Left renal cortex interstitium (tissue), 4 donors: ENCODE measurements around the gene PPP2R3A. TPM values are rescaled to one million over a fixed set of nuclear protein-coding genes. Genes with fewer than 3 reads are reported as not detected.
A peak's percentile ranks its signal among the peaks of the same experiment; 100 is the strongest.
"Not testable (repeated sequence)": the region's sequence is repeated elsewhere in the genome, so short reads cannot be mapped to it uniquely, and the experiment has no call there.

Experiments used
- DNase-seq, 4 donors: peaks; one replicate each; pipeline ENCODE4 v3.0.0-alpha.2; 2013; ENCODE audit warnings: low read depth in 4 of 4, low spot score in 2 of 4, missing footprints in 1 of 4
- polyA plus RNA-seq, 4 donors: library from polyadenylated mRNA; unstranded; fragments of 120-200 nt; gene quantifications; one replicate each; pipeline ENCODE4 v1.2.1, GENCODE V29; 2013; ENCODE audit not compliant: insufficient read length in 4 of 4

The PPP2R3A gene
- polyA plus RNA-seq, 4 donors, result 19.5 to 23.3 (median 20.7) TPM

- DNase-seq, result peak; percentile 36 to 76 (median 52)
Observed at GRCh38 chr3:136075218-136075808, 109.8 kb downstream of the PPP2R3A start.

DNA sequence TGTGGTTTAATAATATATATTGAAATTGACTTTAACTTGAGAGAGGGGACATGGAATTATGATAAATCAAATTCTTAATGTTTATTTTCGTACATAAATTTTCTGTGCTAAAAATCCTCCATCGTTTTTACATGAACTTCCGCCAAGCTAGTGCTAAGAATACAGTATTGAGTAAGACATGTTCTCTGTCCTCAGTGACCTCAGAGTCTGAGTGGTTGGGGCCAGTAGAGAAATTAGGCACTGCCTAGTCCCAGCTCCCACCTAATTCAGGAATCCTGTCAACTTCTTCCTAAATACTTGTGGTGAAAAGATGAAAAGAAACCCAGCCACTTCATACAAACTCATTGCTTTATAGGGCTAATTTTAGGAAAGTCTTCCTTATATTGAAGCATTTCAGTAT, 110.3 kb downstream of the PPP2R3A start:
- no peak for DNase-seq

DNA sequence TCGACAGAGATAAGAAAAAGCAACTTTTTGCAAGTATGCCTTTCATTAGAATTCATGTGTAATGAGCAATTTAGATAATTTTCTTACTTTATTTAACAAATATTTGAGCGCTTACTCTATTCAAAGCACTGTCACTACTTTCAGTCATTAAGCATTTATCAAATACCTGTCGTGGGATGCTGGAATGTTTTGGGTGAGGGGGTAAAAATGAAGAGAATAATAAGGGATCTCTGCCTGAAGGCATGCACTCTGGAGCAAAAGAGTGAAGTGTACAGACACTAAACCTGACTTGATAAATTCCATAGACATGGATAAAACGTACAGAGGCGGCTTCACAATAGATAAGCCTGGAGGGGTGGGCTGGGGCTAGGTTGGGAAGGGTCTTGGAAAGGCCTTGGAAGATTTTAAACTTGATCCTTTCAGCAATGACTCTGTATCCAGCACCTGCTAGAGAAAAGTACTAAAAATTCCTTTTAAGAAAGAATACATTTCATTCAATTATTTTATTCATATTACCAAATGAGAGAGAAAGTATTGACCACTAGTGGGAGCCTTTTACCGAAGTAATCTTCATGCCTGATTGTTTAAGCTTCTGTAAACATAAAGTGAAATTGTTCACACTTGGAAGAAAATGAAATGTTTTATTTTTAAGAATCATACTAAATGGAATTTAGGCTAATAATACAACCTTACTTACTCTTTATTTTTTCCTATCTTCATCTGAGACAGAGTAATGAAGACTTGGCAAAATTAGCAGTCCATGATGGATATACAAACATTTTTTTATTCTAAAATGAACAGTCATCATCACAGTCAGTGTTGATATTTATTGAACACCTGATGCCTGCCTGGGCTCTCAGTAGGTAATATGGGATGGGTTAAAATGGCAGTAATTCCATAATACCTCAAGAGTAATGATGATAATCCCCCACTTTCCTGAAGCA, 113.2 kb downstream of the PPP2R3A start:
- peak in 1 of 4 donors; percentile 10 for DNase-seq

- DNase-seq, result not testable (repeated sequence)
Observed at GRCh38 chr3:136083641-136084382, 118.3 kb downstream of the PPP2R3A start.

DNA sequence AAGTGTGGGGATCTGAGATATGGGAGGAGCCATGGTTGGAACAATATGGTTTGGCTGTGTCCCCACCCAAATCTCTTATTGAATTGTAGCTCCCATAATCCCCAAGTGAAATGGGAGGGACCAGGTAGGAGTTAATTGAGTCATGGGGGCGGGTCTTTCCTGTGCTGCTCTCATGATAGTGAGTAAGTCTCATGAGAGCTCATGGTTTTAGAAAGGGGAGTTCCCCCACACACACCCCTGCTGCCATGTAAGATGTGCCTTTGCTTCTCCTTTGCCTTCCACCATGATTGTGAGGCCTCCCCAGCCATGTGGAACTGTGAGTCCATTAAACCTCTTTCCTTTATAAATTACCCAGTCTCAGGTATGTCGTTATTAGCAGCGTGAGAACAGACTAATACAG, 119.5 kb downstream of the PPP2R3A start:
- not testable (repeated sequence) for DNase-seq

DNA sequence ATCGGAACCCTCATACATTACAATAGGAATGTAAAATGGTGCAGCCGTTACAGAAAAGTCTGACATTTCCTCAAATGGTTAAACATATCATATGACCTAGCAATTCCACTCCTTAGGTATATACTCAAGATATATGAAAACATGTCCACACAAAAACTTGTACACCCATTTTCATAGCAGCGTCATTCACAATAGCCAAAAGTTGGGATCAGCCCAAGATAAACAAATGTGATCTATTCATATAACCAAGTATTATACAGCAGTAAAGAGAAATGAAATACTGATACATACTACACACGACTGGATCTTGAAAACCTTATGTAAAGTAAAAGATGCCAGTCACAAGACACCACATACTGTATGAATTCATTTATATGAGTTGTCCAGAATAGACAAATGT, 128.2 kb downstream of the PPP2R3A start:
- DNase-seq, result no peak

DNA sequence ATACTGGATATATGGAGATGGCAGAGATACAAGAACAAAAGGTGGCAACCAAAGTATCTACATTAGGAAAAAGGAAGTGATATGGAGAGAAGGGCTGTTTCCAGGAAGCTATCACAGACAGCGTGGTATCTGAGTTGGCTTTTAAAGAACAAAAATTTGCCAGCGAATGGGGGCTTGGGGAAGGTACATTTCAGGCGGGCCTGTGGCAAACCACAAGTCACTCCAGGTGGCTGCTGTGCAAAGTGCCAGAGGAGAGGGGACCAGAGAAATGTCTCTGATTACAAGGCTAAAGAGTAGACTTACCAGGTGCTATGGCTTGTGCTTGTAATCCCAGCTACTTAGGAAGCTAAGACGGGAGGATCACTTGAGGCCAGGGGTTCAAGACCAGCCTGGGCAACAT, 139.5 kb downstream of the PPP2R3A start:
- DNase-seq, result no peak

GRCh38 chr3:136106101-136106500, 140.6 kb downstream of the PPP2R3A start:
- DNase-seq, result no peak

- DNase-seq, result no peak
Observed at GRCh38 chr3:136109499-136109898, 144.0 kb downstream of the PPP2R3A start.

DNA sequence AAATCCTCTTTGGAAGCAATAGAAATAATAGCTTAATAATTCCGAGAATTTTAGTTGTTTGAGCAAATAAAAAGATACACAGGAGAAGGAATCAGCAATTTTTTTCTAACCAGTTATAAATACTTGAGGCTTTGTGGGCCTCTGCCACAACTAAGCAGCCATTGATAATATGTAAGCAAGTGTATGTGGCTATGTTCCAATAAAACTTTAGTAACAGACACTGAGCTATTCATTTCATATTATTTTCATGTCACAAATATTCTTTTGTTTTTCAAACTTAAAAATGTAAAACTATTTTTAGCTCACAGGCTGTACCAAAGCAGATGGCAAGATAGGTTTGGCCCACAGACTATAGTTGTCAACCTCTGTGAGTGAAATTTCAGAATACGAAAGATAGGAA, 145.0 kb downstream of the PPP2R3A start:
- no peak for DNase-seq

- no peak for DNase-seq
Observed at GRCh38 chr3:136114421-136114820, 148.9 kb downstream of the PPP2R3A start.

- not testable (repeated sequence) for DNase-seq
Observed at GRCh38 chr3:136119332-136119731, 153.8 kb downstream of the PPP2R3A start.

GRCh38 chr3:136119783-136120182, 154.3 kb downstream of the PPP2R3A start:
- DNase-seq, result not testable (repeated sequence)

- DNase-seq, result peak in 2 of 4 donors; percentile 8 to 13
Observed at GRCh38 chr3:136120373-136121348, 155.1 kb downstream of the PPP2R3A start.

DNA sequence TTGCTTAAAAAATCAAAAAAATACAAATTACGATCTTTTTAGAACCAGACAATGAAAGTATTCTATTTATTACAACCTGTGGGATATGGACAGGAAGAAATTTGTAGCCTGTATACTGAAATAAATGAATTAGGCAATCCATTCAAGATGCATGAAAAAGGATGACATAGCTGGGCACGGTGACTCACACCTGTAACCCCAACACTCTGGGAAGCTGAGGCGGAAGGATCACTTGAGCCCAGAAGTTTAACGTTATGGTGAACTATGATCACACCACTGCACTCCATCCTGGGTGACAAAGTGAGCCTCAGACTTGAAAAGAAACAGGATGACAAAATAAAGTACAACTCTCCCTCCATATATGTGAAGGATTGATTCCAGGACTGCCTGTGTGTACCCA, 156.5 kb downstream of the PPP2R3A start:
- no peak for DNase-seq

- DNase-seq, result not testable (repeated sequence)
Observed at GRCh38 chr3:136131647-136132046, 166.1 kb downstream of the PPP2R3A start.

- DNase-seq, result no peak
Observed at GRCh38 chr3:136134091-136134490, 168.6 kb downstream of the PPP2R3A start.

- DNase-seq, result no peak
Observed at GRCh38 chr3:136135039-136135802, 169.7 kb downstream of the PPP2R3A start.

DNA sequence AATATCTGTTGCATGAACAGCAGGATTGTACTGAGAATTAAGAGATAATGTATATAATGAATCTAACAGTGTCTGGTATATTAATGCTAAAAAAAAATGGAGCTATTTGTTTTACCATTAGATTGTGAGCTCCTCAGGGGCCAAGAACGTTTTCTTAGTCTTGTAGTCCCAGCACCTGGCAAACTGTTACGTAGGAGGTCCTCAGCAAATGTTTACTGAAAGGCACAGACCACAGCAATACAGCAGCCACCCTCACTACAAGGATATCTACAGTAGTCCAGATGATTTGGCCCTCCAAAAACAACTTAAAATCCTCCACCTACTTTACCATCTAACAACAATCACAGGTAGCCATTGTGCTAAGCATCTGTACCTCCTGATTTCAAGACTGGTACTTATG, 170.9 kb downstream of the PPP2R3A start:
- no peak for DNase-seq
